Measurements from ENCODE around the gene PRRT3. TPM values are rescaled to one million over a fixed set of nuclear protein-coding genes. Genes with fewer than 3 reads are reported as not detected.

The PRRT3 gene
- total and polyA plus RNA-seq, 9 of the 15 experiments (the other 6 are each of a cell fraction or from before 2014, with no cell fraction given) = 0.06 to 1.9 (median 1.2) TPM

DNA sequence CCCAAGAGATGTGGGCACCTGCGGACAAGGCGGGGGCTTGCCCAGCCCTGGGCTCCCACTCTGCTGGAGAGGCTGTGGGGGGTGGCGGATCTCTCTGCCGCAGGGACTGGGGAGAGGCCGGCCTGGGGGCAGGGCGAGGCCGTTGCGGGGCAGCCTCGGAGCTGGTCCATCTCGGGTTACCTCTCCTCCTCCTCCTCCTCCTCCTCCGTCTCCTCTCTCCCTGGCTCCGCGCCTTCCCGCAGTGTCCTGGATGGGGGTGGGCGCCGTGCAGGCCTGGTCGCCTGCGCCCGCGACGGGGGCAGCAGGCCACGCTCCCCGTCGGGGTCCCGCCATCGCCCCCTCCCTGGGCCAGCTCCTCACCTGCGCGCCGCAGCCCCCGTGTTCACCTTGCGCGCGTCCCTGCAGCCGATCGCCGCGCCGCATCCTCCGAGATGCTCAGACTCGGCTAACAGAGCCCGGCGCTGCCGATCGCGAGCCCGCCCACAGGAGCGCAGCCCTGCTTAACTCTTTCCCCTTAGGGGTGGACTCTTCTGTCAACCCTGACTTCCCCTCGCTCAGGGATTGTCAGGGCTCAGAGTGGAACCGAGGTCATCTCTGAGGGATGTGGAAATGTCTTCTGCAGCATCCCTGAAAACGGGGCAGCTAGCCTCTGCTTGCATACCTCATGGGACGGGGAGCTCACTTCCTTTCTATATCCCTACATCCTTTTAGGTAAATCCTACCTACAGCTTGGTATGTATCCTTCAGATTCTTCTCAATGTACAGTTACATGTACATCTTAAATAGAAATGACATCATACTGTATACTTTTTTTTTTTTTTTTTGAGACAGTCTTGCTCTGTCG is at the start of gene PRRT3 (continued):
- TF ChIP-seq NRF1 (conservative IDR thresholded peaks at IDR 0.05 in 1 of 2, IDR thresholded peaks at IDR 0.05 in 1 of 2) (peak; percentile 76 to 79), POLR2AphosphoS2 (IDR thresholded peaks at IDR 0.05; ENCODE audit: low read length) (no peak), PTRF (tag; IDR thresholded peaks at IDR 0.05) (no peak), ZNF133 (CRISPR knock-in tag; IDR thresholded peaks at IDR 0.05) (no peak), JUNB (CRISPR knock-in tag; conservative IDR thresholded peaks at IDR 0.05) (no peak), MCM7 (IDR thresholded peaks at IDR 0.05) (no peak), ZNF444 (CRISPR knock-in tag; IDR thresholded peaks at IDR 0.05) (no peak), KDM2B (CRISPR knock-in tag; IDR thresholded peaks at IDR 0.05) (no peak), POLR2B (IDR thresholded peaks at IDR 0.05; ENCODE audit: low read depth, partially characterized antibody) (no peak), RBFOX2 (IDR thresholded peaks at IDR 0.05; ENCODE audit: low read depth, low read length) (peak; percentile 50), GTF2E2 (tag; IDR thresholded peaks at IDR 0.05) (no peak), WHSC1 (IDR thresholded peaks at IDR 0.05; ENCODE audit: low read length) (no peak), NBN (IDR thresholded peaks at IDR 0.05; ENCODE audit: low read depth) (peak; percentile 35; the same call in 1 of the 2 replicates), XRCC5 (IDR thresholded peaks at IDR 0.05; ENCODE audit: low read depth, low read length) (peak; percentile 70; the same call in 1 of the 2 replicates), ZNF12 (CRISPR knock-in tag; IDR thresholded peaks at IDR 0.05) (no peak), CHCHD3 (CRISPR knock-in tag; IDR thresholded peaks at IDR 0.05) (no peak), ZNF445 (CRISPR knock-in tag; IDR thresholded peaks at IDR 0.05; ENCODE audit: low read depth) (no peak)
- TF ChIP-seq, protein P1, sequence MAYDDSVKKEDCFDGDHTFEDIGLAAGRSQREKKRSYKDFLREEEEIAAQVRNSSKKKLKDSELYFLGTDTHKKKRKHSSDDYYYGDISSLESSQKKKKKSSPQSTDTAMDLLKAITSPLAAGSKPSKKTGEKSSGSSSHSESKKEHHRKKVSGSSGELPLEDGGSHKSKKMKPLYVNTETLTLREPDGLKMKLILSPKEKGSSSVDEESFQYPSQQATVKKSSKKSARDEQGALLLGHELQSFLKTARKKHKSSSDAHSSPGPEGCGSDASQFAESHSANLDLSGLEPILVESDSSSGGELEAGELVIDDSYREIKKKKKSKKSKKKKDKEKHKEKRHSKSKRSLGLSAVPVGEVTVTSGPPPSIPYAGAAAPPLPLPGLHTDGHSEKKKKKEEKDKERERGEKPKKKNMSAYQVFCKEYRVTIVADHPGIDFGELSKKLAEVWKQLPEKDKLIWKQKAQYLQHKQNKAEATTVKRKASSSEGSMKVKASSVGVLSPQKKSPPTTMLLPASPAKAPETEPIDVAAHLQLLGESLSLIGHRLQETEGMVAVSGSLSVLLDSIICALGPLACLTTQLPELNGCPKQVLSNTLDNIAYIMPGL (CRISPR knock-in tag; IDR thresholded peaks at IDR 0.05) = no peak
- TF ChIP-seq, protein P2, sequence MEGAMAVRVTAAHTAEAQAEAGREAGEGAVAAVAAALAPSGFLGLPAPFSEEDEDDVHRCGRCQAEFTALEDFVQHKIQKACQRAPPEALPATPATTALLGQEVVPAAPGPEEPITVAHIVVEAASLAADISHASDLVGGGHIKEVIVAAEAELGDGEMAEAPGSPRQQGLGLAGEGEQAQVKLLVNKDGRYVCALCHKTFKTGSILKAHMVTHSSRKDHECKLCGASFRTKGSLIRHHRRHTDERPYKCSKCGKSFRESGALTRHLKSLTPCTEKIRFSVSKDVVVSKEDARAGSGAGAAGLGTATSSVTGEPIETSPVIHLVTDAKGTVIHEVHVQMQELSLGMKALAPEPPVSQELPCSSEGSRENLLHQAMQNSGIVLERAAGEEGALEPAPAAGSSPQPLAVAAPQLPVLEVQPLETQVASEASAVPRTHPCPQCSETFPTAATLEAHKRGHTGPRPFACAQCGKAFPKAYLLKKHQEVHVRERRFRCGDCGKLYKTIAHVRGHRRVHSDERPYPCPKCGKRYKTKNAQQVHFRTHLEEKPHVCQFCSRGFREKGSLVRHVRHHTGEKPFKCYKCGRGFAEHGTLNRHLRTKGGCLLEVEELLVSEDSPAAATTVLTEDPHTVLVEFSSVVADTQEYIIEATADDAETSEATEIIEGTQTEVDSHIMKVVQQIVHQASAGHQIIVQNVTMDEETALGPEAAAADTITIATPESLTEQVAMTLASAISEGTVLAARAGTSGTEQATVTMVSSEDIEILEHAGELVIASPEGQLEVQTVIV (CRISPR knock-in tag; IDR thresholded peaks at IDR 0.05; ENCODE audit: borderline replicate concordance) = no peak
- TF ChIP-seq, protein P3, sequence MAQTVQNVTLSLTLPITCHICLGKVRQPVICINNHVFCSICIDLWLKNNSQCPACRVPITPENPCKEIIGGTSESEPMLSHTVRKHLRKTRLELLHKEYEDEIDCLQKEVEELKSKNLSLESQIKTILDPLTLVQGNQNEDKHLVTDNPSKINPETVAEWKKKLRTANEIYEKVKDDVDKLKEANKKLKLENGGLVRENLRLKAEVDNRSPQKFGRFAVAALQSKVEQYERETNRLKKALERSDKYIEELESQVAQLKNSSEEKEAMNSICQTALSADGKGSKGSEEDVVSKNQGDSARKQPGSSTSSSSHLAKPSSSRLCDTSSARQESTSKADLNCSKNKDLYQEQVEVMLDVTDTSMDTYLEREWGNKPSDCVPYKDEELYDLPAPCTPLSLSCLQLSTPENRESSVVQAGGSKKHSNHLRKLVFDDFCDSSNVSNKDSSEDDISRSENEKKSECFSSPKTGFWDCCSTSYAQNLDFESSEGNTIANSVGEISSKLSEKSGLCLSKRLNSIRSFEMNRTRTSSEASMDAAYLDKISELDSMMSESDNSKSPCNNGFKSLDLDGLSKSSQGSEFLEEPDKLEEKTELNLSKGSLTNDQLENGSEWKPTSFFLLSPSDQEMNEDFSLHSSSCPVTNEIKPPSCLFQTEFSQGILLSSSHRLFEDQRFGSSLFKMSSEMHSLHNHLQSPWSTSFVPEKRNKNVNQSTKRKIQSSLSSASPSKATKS (CRISPR knock-in tag; IDR thresholded peaks at IDR 0.05) = no peak
- TF ChIP-seq, protein P4, sequence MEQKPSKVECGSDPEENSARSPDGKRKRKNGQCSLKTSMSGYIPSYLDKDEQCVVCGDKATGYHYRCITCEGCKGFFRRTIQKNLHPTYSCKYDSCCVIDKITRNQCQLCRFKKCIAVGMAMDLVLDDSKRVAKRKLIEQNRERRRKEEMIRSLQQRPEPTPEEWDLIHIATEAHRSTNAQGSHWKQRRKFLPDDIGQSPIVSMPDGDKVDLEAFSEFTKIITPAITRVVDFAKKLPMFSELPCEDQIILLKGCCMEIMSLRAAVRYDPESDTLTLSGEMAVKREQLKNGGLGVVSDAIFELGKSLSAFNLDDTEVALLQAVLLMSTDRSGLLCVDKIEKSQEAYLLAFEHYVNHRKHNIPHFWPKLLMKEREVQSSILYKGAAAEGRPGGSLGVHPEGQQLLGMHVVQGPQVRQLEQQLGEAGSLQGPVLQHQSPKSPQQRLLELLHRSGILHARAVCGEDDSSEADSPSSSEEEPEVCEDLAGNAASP (IDR thresholded peaks at IDR 0.05) = no peak

Data from K562 (cell line).